Measurements from ENCODE around the gene SLC35A5.

GRCh38 chr3:112539825-112540650 lies 21.8 kb upstream of the SLC35A5 start:
- TF ChIP-seq CTCF (conservative IDR thresholded peaks at IDR 0.05) (no peak), ZFX (IDR thresholded peaks at IDR 0.05) (no peak)

Data from C4-2B (cell line).